Left forelimb (tissue), 1 donor: ENCODE data around the gene GGTLC1.

Source experiments
- DNase-seq: peaks from one replicate; pipeline ENCODE4 v3.0.0-alpha.2; 2018; ENCODE audit warnings: low spot score

GGTLC1 gene

GRCh38 chr20:23963941-23964340, 24.6 kb downstream of the GGTLC1 start:
- no peak for DNase-seq

- DNase-seq, result no peak
Measured at GRCh38 chr20:23962272-23962671, 26.3 kb downstream of the GGTLC1 start.

- no peak for DNase-seq
Measured at GRCh38 chr20:23959054-23959453, 29.5 kb downstream of the GGTLC1 start.

GRCh38 chr20:23955896-23956295, 32.7 kb downstream of the GGTLC1 start:
- no peak for DNase-seq

- no peak for DNase-seq
Measured at GRCh38 chr20:23954008-23954745, 34.4 kb downstream of the GGTLC1 start.

GRCh38 chr20:23946206-23946605, 42.4 kb downstream of the GGTLC1 start:
- DNase-seq, result no peak

GRCh38 chr20:23943304-23943703, 45.3 kb downstream of the GGTLC1 start:
- no peak for DNase-seq

- DNase-seq, result no peak
Measured at GRCh38 chr20:23939641-23940040, 48.9 kb downstream of the GGTLC1 start.

GRCh38 chr20:23939063-23939462, 49.5 kb downstream of the GGTLC1 start:
- no peak for DNase-seq

- no peak for DNase-seq
Measured at GRCh38 chr20:23938118-23938438, 50.5 kb downstream of the GGTLC1 start.

- no peak for DNase-seq
Measured at GRCh38 chr20:23937303-23938117, 51.1 kb downstream of the GGTLC1 start.
